Activated CD4-positive, alpha-beta T cell treated with anti-CD3 and anti-CD28 coated beads, Interleukin-2, amount 50 U/mL, for 16 hours (primary cell): ENCODE results near the gene OR51B2.
A peak's percentile ranks its signal among the peaks of the same experiment; 100 is the strongest.
"Not testable (repeated sequence)": the region's sequence is repeated elsewhere in the genome, so short reads cannot be mapped to it uniquely, and the experiment has no call there.

Source experiments
- DNase-seq: peaks from one replicate; pipeline ENCODE4 v3.0.0-alpha.2; 2020

The OR51B2 gene

GRCh38 chr11:5310423-5310822 lies 13.7 kb downstream of the OR51B2 start:
- no peak for DNase-seq

GRCh38 chr11:5307256-5308019 lies 16.7 kb downstream of the OR51B2 start:
- DNase-seq = no peak

- no peak for DNase-seq
These were observed 20.1 kb downstream of the OR51B2 start for GRCh38 chr11:5304046-5304445.

GRCh38 chr11:5303626-5304025 lies 20.5 kb downstream of the OR51B2 start:
- DNase-seq = no peak

- no peak for DNase-seq
These were observed 22.3 kb downstream of the OR51B2 start, which contains the start of gene OR51B4 for GRCh38 chr11:5301846-5302245. TSS of gene OR51B4 (minus strand) at chr11:5301946. CDS start at chr11:5301946, 0 bp downstream.

GRCh38 chr11:5300251-5300650 lies 23.8 kb downstream of the OR51B2 start:
- no peak for DNase-seq

GRCh38 chr11:5298451-5298850 lies 25.6 kb downstream of the OR51B2 start:
- no peak for DNase-seq

GRCh38 chr11:5297721-5298323 lies 26.3 kb downstream of the OR51B2 start:
- DNase-seq = no peak

GRCh38 chr11:5294342-5294995 lies 29.6 kb downstream of the OR51B2 start:
- DNase-seq = not testable (repeated sequence)

GRCh38 chr11:5293028-5293427 lies 31.1 kb downstream of the OR51B2 start:
- no peak for DNase-seq

GRCh38 chr11:5291207-5291838 lies 32.8 kb downstream of the OR51B2 start:
- peak; percentile 30 for DNase-seq

GRCh38 chr11:5290106-5290505 lies 34.0 kb downstream of the OR51B2 start:
- DNase-seq = no peak

- DNase-seq = no peak
These were observed 34.4 kb downstream of the OR51B2 start for GRCh38 chr11:5289696-5290095.

GRCh38 chr11:5288906-5289550 lies 35.1 kb downstream of the OR51B2 start:
- DNase-seq = no peak

GRCh38 chr11:5288108-5288905 lies 35.8 kb downstream of the OR51B2 start:
- no peak for DNase-seq

- DNase-seq = no peak
These were observed 37.2 kb downstream of the OR51B2 start for GRCh38 chr11:5286901-5287300.

- no peak for DNase-seq
These were observed 37.7 kb downstream of the OR51B2 start for GRCh38 chr11:5286351-5286750.

GRCh38 chr11:5285703-5286340 lies 38.3 kb downstream of the OR51B2 start:
- DNase-seq = peak; percentile 6

GRCh38 chr11:5284637-5285036 lies 39.5 kb downstream of the OR51B2 start:
- no peak for DNase-seq

GRCh38 chr11:5283882-5284281 lies 40.2 kb downstream of the OR51B2 start:
- DNase-seq = no peak

- DNase-seq = no peak
These were observed 41.0 kb downstream of the OR51B2 start for GRCh38 chr11:5283086-5283485.

- DNase-seq = no peak
These were observed 41.5 kb downstream of the OR51B2 start for GRCh38 chr11:5282628-5283027.
